K562 (cell line): ENCODE measurements around the gene MCCD1. TPM values are rescaled to one million over a fixed set of nuclear protein-coding genes. Genes with fewer than 3 reads are reported as not detected.

ENCODE experiments used
- DEAF1 ChIP-seq: fragments of 450-650 bp; formaldehyde crosslinking; IDR thresholded peaks from 2 replicates; pipeline ENCODE4 v1.4.0; 2020; ENCODE audit warnings: mild to moderate bottlenecking, moderate library complexity
- DNMT1 ChIP-seq: fragments of 450-650 bp; IDR thresholded peaks from 2 replicates; pipeline ENCODE4 v1.6.1; 2016; ENCODE audit warnings: antibody characterized with exemption, mild to moderate bottlenecking
- EHMT2 ChIP-seq: fragments of 450-650 bp; IDR thresholded peaks from 2 replicates; pipeline ENCODE4 v1.6.1; 2018; ENCODE audit warnings: antibody characterized with exemption
- FOXK1 ChIP-seq: sonication (generic); formaldehyde crosslinking; IDR thresholded peaks from 2 replicates; pipeline ENCODE4 v1.8.0; 2022; ENCODE audit warnings: missing genetic modification reagents, mild to moderate bottlenecking, borderline replicate concordance
- GTF2A2 ChIP-seq: IDR thresholded peaks from 2 replicates; pipeline ENCODE4 v1.6.1; 2016; ENCODE audit warnings: mild to moderate bottlenecking, missing genetic modification characterization, missing compliant biosample characterization
- GTF2B ChIP-seq: IDR thresholded peaks from 2 replicates; pipeline ENCODE4 v1.6.1; 2011; ENCODE audit not compliant: insufficient read length; ENCODE audit errors: extremely low read depth
- GTF2E2 ChIP-seq: fragments of 200-800 bp; sonication (Bioruptor generic); IDR thresholded peaks from 2 replicates; pipeline ENCODE4 v1.6.1; 2016; ENCODE audit warnings: missing genetic modification characterization, missing compliant biosample characterization
- HBP1 ChIP-seq: fragments of 450-650 bp; formaldehyde crosslinking; IDR thresholded peaks from 2 replicates; pipeline ENCODE4 v1.4.0; 2022; ENCODE audit warnings: missing genetic modification characterization
- HDAC8 ChIP-seq: fragments of 450-650 bp; IDR thresholded peaks from 2 replicates; pipeline ENCODE4 v1.6.1; 2016; ENCODE audit warnings: mild to moderate bottlenecking, missing genetic modification characterization, moderate library complexity, missing compliant biosample characterization
- HNRNPUL1 ChIP-seq: fragments of 200-400 bp; formaldehyde crosslinking; IDR thresholded peaks from 2 replicates; pipeline ENCODE4 v1.6.1; 2017; ENCODE audit warnings: low read length
- MECOM ChIP-seq: fragments of 250-450 bp; sonication (Bioruptor Pico); IDR thresholded peaks from 2 replicates; pipeline ENCODE4 v1.8.0; 2022; ENCODE audit warnings: inconsistent platforms
- MNT ChIP-seq, 2 experiments: fragments of 450-650 bp; conservative IDR thresholded peaks; 2 replicates each; pipeline ENCODE4 v1.6.1; 2017; ENCODE audit warnings: mild to moderate bottlenecking in 2 of 2, moderate library complexity in 2 of 2
- PTTG1 ChIP-seq: fragments of 450-650 bp; IDR thresholded peaks from 2 replicates; pipeline ENCODE4 v1.6.1; 2016; ENCODE audit warnings: low read depth, mild to moderate bottlenecking, missing genetic modification characterization, missing compliant biosample characterization
- RBM14 ChIP-seq: fragments of 200-400 bp; formaldehyde crosslinking; IDR thresholded peaks from 2 replicates; pipeline ENCODE4 v1.6.1; 2018; ENCODE audit warnings: low read depth, mild to moderate bottlenecking, low read length, moderate library complexity, borderline replicate concordance; ENCODE audit not compliant: insufficient read depth
- STAT5A ChIP-seq: IDR thresholded peaks from 2 replicates; pipeline ENCODE4 v1.6.1; 2012; ENCODE audit warnings: low read length, inconsistent platforms, borderline replicate concordance
- ZNF184 ChIP-seq: sonication (generic); formaldehyde crosslinking; IDR thresholded peaks from 2 replicates; pipeline ENCODE4 v1.5.0; 2020; ENCODE audit warnings: missing genetic modification reagents
- ZNF239 ChIP-seq: fragments of 250-450 bp; sonication (Bioruptor Pico); IDR thresholded peaks from 2 replicates; pipeline ENCODE4 v1.4.0; 2020; ENCODE audit warnings: mild to moderate bottlenecking
- ZNF316 ChIP-seq: fragments of 450-650 bp; IDR thresholded peaks from 2 replicates; pipeline ENCODE4 v1.6.1; 2016
- ZNF449 ChIP-seq: fragments of 250-450 bp; sonication (Bioruptor Pico); IDR thresholded peaks from 2 replicates; pipeline ENCODE4 v1.8.0; 2022; ENCODE audit warnings: moderate library complexity, mild to moderate bottlenecking, inconsistent platforms
- ZNF695 ChIP-seq: fragments of 450-650 bp; formaldehyde crosslinking; IDR thresholded peaks from 2 replicates; pipeline ENCODE4 v1.4.0; 2020; ENCODE audit warnings: mild to moderate bottlenecking, moderate library complexity
- polyA plus RNA-seq, 8 experiments: library from polyadenylated mRNA; depleted of rRNA in 4 of 8; stranded (reverse) in 5 of 8; unstranded in 3 of 8; fragments of >200 nt; fragmentation: Nextera tagmentation in 2 of 8; fragmentation: Illumina TruSeq in 1 of 8; extraction: Ambion mirVana in 2 of 8; extraction: Trizol in 1 of 8; gene quantifications; 2 replicates each; pipeline versions ENCODE4 v1.2.1 to v1.2.3, GENCODE V29; 2011 to 2014; ENCODE audit warnings: inconsistent platforms in 1 of 8, missing spikeins in 1 of 8
- total RNA-seq, 7 experiments: library from RNA; depleted of rRNA in 6 of 7; stranded (reverse); fragments of >200 nt in 6 of 7; fragmentation: Illumina TruSeq in 2 of 7; extraction: Trizol in 2 of 7; gene quantifications; 2 replicates each; pipeline versions ENCODE4 v1.2.1 to v1.2.3, GENCODE V29; 2011 to 2021; ENCODE audit warnings: low replicate concordance in 1 of 7

The MCCD1 gene
- total and polyA plus RNA-seq, 9 of the 15 experiments (the other 6 are each of a cell fraction or from before 2014, with no cell fraction given) = not detected

GRCh38 chr6:31541658-31542521 lies 13.1 kb downstream of the MCCD1 start, which contains the start of gene DDX39B (continued):
- TF ChIP-seq RBM14 = no peak
- peak; percentile 73; the same call in 1 of the 2 replicates for TF ChIP-seq DNMT1
- 0 out of 2 replicates have a peak, but pooled peaks have one; percentile 27 for TF ChIP-seq ZNF449 (CRISPR knock-in tag)
- TF ChIP-seq DEAF1 (CRISPR knock-in tag) = peak; percentile 5; the same call in 1 of the 2 replicates
- TF ChIP-seq STAT5A = 0 out of 2 replicates have a peak, but pooled peaks have one; percentile 11
- peak; percentile 90 to 94 for TF ChIP-seq MNT (conservative IDR thresholded peaks at IDR 0.05)
- peak; percentile 58; the same call in 1 of the 2 replicates for TF ChIP-seq EHMT2
- peak; percentile 95 for TF ChIP-seq HBP1
- TF ChIP-seq HNRNPUL1 = no peak
- no peak for TF ChIP-seq MECOM (CRISPR knock-in tag)
- peak; percentile 19; the same call in 1 of the 2 replicates for TF ChIP-seq FOXK1 (CRISPR knock-in tag)
- no peak for TF ChIP-seq ZNF695 (CRISPR knock-in tag)
- peak; percentile 73 for TF ChIP-seq ZNF316
- no peak for TF ChIP-seq ZNF184 (CRISPR knock-in tag)
- TF ChIP-seq PTTG1 (tag) = no peak
- TF ChIP-seq ZNF239 (CRISPR knock-in tag) = no peak; the same call in 1 of the 2 replicates
- no peak for TF ChIP-seq HDAC8 (tag)
- peak; percentile 98 for TF ChIP-seq GTF2E2 (tag)
- TF ChIP-seq GTF2A2 (tag) = peak; percentile 68; the same call in 1 of the 2 replicates
- TF ChIP-seq GTF2B = peak; percentile 87
